Measurements from ENCODE around the gene CRTC3.

Gene CRTC3

GRCh38 chr15:90564051-90564450, 34.3 kb downstream of the CRTC3 start:
- ATAC-seq, result peak in 1 of 2 donors; percentile 25

DNA sequence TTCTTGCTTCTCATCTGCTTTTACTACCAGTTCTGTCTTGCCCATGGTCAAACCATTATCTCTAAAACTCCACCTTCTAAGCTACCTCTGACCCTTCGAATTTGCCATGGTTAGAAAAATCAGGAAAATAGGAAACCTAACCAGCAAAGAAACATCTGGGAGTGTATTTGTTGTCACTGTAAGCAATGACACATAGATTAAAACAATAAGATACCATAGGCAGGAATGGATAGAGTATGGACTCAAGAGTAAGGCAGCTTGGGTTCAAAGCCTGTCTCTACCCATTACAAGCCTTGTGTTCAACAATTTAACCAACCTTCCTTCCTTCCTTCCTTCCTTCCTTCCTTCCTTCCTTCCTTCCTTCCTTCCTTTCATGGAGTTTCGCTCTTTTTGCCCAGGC, 34.9 kb downstream of the CRTC3 start:
- no peak for ATAC-seq

- no peak for ATAC-seq
Observed at GRCh38 chr15:90565866-90566265, 36.1 kb downstream of the CRTC3 start.

GRCh38 chr15:90570643-90571042, 40.9 kb downstream of the CRTC3 start:
- no peak for ATAC-seq

DNA sequence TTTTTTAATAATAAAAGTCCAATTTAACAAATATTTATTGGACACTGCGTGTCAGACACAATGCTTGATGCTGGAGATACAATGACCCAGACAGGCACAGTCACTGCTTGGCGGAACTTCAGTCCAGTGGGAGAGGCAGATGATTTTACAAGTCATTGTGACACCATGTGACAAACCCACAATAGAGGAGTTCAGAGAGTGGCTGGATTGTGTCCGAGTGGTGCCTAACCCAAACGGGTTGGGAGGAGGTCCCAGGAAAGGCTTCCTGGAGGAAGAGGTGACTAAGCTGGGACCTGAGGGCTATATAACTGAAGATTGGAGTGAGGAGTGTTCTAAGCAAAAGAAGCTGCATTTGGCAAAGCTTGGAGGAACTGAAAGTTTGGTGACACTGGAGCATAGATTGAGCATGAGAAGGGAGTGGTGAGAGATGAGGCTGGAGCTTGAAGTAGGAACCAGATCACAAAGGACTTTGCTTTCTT, 41.4 kb downstream of the CRTC3 start:
- no peak for ATAC-seq

GRCh38 chr15:90572893-90573292, 43.2 kb downstream of the CRTC3 start:
- peak; percentile 71 to 72 for ATAC-seq

DNA sequence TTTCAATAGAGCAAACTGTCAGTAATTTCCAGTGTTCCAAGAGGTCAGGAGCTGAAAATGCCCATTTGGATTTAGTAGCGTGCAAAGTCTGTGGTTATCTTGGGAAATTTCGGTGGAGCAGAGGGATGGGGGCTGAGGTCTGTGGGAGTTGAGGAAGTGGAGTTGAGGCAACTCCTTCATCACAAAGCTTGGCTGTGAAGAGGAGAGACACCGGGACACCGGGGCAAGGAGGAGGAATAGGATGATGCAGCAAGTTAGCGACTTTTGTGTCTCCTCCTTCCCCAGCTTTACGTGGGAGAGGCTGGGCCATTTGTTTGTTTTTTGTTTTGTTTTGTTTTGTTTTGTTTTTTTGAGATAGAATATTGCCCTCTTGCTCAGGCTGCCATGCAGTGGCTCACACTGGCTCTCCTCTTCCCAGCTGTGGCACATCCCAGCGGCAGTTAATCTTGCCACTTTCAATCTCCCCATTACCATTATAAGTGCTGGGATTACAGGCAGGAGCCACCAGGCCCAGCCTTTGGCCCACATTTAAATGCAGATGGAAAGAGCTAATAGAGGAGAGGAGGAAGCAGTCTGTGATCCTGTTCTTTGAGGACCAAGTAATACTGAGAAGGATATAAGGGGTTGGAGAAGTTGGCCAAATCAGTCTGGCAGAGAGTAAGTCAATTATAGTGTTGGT, 47.1 kb downstream of the CRTC3 start:
- ATAC-seq, result no peak

- ATAC-seq, result no peak
Observed at GRCh38 chr15:90579213-90579612, 49.5 kb downstream of the CRTC3 start.

DNA sequence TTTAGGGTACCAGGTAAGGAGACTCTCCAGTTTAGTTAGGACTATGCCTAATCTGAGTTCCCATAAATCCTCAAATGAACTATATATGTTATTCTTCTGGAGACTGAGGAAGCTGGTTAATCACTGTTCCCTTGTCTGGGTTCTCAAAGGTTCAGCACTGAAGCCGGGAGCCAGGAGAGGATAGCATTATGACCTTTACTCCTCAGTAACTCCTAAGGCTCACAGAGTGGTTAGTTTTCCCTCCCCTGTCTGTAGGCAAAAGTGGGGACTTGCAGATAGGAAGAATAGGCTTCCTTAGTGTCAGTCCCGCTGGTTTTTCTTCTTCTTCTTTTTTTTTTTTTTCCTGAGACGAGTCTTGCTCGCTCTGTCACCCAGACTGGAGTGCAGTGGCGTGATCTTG, 50.4 kb downstream of the CRTC3 start:
- no peak for ATAC-seq

GRCh38 chr15:90580541-90580940, 50.8 kb downstream of the CRTC3 start:
- no peak for ATAC-seq

GRCh38 chr15:90580946-90581345, 51.2 kb downstream of the CRTC3 start:
- ATAC-seq, result no peak

GRCh38 chr15:90581771-90582352, 52.1 kb downstream of the CRTC3 start:
- ATAC-seq, result peak; percentile 75 to 80

DNA sequence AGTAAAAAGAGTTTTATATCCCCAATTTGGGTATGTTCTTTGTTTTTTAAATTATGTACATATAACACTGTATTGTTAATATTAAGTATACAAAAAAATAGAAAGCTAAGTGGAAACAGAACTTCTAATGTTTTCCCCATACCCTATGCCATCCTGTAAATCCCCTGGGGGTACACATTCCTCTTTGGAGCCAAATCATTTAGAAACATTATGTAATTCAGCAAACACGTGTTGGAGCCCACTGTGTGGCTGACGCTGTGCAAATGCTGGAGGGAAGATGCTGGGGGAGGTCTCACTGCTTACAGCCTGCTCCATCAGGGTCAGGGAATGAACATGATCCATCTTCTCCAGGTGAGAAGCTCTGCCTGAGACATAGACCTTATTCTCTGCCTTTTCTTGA, 52.8 kb downstream of the CRTC3 start:
- ATAC-seq, result no peak

- ATAC-seq, result no peak
Observed at GRCh38 chr15:90583471-90584252, 53.9 kb downstream of the CRTC3 start.

DNA sequence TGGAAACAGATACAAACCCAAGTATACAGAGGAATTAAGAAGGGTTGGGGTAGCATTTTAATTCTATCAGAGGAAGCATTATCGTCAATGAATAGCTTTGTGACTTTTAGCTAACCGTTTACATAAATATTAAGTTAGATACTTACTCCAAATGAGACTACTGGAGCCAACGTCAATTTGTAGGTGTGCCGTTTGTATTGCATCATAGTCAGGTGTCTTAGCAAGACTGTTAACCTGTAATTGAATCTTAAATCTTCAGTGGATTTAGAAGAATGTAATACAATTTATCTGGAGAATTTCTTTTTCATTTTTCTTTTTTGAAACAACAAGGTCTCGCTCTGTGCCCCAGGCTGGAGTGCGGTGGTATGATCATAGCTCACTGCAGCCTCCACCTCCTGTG, 55.1 kb downstream of the CRTC3 start:
- no peak for ATAC-seq

DNA sequence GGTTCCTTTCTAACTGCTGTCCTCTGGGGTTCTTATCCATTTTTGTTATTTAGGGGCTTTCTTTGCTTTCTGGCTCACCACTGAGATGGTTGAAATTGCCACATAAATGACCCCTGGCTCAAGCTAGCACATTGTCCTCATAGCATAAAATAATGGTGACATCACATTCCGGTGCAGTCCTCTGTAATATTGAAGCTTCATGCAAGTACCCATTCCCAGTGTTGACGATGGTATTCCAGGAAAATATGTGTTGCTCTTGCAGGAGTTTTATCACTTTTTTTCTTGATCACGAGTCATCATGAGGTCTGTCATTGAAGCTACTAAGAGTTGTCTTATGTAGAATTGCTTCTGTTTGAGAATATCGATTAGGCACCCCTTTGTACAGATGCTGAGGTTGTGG, 56.1 kb downstream of the CRTC3 start:
- ATAC-seq, result no peak

DNA sequence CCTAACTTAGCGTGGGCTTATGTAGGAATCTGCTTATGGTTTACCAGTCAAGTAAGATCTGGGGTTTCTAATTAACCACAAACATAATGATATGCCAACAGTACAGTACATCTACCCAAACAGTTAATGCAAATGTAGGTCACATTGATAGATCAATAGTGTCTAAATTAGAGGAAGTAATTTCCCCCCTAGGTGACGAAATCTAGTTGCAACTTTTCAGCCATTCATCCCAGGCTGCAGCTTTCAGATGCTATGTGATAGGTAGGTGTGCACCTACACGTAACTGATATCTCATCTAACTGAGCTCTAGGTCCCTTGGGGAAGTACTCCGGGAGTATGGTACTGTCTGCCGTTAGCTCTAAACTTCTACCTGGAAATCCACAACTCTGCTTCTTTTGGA, 57.2 kb downstream of the CRTC3 start:
- ATAC-seq, result peak in 1 of 2 donors; percentile 43

GRCh38 chr15:90588427-90588826, 58.7 kb downstream of the CRTC3 start:
- ATAC-seq, result no peak

GRCh38 chr15:90591524-90591923, 61.8 kb downstream of the CRTC3 start:
- ATAC-seq, result no peak

GRCh38 chr15:90592131-90592881, 62.6 kb downstream of the CRTC3 start:
- no peak for ATAC-seq

DNA sequence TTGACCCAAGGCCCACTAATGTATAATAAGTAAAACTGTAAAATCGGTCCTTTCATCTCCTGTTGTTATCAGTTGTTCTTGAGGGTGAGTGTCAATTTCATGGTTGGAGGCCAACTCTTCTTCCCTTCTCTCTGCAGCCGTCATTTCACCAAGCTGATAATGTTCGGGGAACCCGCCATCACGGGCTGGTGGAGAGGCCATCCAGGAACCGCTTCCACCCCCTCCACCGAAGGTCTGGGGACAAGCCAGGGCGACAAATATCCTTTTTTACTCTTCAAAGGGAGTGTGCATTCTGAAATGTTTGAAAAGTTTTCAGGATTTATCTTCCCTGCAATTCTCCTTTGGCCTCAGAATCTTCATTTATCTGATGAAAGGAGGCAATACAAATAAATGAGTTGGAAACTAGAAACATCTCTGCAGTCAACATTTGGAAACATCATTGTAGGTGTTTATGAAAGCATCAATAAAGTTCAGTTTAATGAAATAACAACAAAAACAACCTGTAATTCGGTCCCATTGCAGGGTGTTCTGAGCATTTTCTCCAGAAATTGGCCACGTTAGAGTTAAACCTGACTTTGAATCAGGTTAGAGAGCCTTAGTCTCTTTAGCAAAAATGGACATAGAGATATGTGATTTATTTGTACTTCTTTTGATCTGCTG, 63.9 kb downstream of the CRTC3 start:
- ATAC-seq, result no peak

DNA sequence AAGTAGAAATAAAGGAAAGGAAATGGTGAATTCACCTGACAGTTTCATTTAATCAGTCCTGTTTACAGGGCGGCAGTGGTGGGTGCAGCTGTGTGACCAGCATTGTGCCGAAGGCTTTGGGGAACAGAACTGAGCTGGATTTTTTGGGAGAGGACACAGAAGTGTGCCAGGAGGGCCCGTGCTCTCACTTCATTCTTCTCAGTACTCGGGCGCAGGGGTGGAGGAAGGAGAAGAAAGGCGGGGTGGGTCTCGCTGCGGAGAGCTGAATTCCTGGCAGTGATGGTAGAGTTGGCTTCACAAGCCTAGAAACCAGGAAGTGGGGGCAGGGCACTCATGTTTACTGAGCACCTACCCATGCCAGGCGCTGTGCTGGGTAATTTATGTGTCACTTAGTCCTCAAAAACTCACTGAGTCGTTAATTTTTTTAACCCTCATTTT, 64.6 kb downstream of the CRTC3 start:
- peak; percentile 83 to 84 for ATAC-seq

- ATAC-seq, result no peak
Observed at GRCh38 chr15:90595763-90596155, 66.0 kb downstream of the CRTC3 start.

All from activated CD4-positive, CD25-positive, alpha-beta regulatory T cell treated with anti-CD3 and anti-CD28 coated beads, Interleukin-2, amount 50 U/mL, for 24 hours (primary cell).